Stimulated activated naive CD8-positive, alpha-beta T cell treated with anti-CD3 and anti-CD28 coated beads, Interleukin-15, Interleukin-2, amounts not matched to agents 100 ng/mL and 50 ng/mL, for 24 hours (primary cell): ENCODE data around the gene ANGPTL1.

Source experiments
- H3K27ac Mint-ChIP-seq: one replicate; pipeline ENCODE4 v1.8.0; 2021; ENCODE audit warnings: mild to moderate bottlenecking, mixed read lengths
- H3K27me3 Mint-ChIP-seq: one replicate; pipeline ENCODE4 v1.8.0; 2021; ENCODE audit warnings: mixed read lengths
- H3K36me3 Mint-ChIP-seq: one replicate; pipeline ENCODE4 v1.8.0; 2021; ENCODE audit warnings: low read depth, mixed read lengths
- H3K4me1 Mint-ChIP-seq: one replicate; pipeline ENCODE4 v1.8.0; 2021; ENCODE audit warnings: low read depth, mixed read lengths
- H3K4me3 Mint-ChIP-seq: one replicate; pipeline ENCODE4 v1.8.0; 2021; ENCODE audit warnings: mild to moderate bottlenecking, mixed read lengths
- H3K9me3 Mint-ChIP-seq: one replicate; pipeline ENCODE4 v1.8.0; 2021; ENCODE audit warnings: mixed read lengths

The ANGPTL1 gene

GRCh38 chr1:178870944-178871343 lies at the start of gene ANGPTL1:
Gene ANGPTL1, minus strand, starts transcription at chr1:178871077. Its CDS starts 5,301 bp downstream, at chr1:178865776.
- Mint-ChIP-seq H3K27me3 (no peaks in the 10 kb centered on the region), H3K36me3 (peaks cover 7% of the 10 kb centered on the region), H3K27ac (no peak within 1 kb of the TSS), H3K4me1 (peaks cover 11% of the 10 kb centered on the region), H3K9me3 (no peaks in the 10 kb centered on the region), H3K4me3 (no peak within 1 kb of the TSS)

- H3K27ac Mint-ChIP-seq = no peak overlapping the region
- H3K36me3 Mint-ChIP-seq = peaks cover 15% of the 10 kb centered on the region
- H3K9me3 Mint-ChIP-seq = peaks cover 2% of the 10 kb centered on the region
- H3K27me3 Mint-ChIP-seq = no peaks in the 10 kb centered on the region
- H3K4me3 Mint-ChIP-seq = no peak overlapping the region
- H3K4me1 Mint-ChIP-seq = no peaks in the 10 kb centered on the region
Observed at GRCh38 chr1:178919581-178919980, 48.7 kb upstream of the ANGPTL1 start.

GRCh38 chr1:178918955-178919354 lies 48.1 kb upstream of the ANGPTL1 start:
- H3K9me3 Mint-ChIP-seq = no peaks in the 10 kb centered on the region
- no peak overlapping the region for H3K27ac Mint-ChIP-seq
- H3K4me3 Mint-ChIP-seq = no peak overlapping the region
- H3K27me3 Mint-ChIP-seq = no peaks in the 10 kb centered on the region
- H3K36me3 Mint-ChIP-seq = peaks cover 19% of the 10 kb centered on the region
- no peaks in the 10 kb centered on the region for H3K4me1 Mint-ChIP-seq

- no peaks in the 10 kb centered on the region for H3K4me1 Mint-ChIP-seq
- H3K27ac Mint-ChIP-seq = no peak overlapping the region
Observed at GRCh38 chr1:178918308-178918707, 47.4 kb upstream of the ANGPTL1 start.

GRCh38 chr1:178916448-178917174 lies 45.7 kb upstream of the ANGPTL1 start:
- Mint-ChIP-seq H3K4me3 (no peak overlapping the region), H3K36me3 (peaks cover 30% of the 10 kb centered on the region), H3K27me3 (no peaks in the 10 kb centered on the region), H3K27ac (no peak overlapping the region), H3K4me1 (no peaks in the 10 kb centered on the region), H3K9me3 (no peaks in the 10 kb centered on the region)

More at GRCh38 chr1:178918308-178918707, 47.4 kb upstream of the ANGPTL1 start:
- H3K27me3 Mint-ChIP-seq = no peaks in the 10 kb centered on the region
- no peaks in the 10 kb centered on the region for H3K9me3 Mint-ChIP-seq
- H3K36me3 Mint-ChIP-seq = peaks cover 19% of the 10 kb centered on the region
- H3K4me3 Mint-ChIP-seq = no peak overlapping the region

- Mint-ChIP-seq H3K27me3 (no peaks in the 10 kb centered on the region), H3K36me3 (peaks cover 62% of the 10 kb centered on the region), H3K27ac (no peak overlapping the region), H3K9me3 (peaks cover 4% of the 10 kb centered on the region), H3K4me1 (peaks cover 8% of the 10 kb centered on the region), H3K4me3 (no peak overlapping the region)
Observed at GRCh38 chr1:178912597-178912996, 41.7 kb upstream of the ANGPTL1 start.

- Mint-ChIP-seq H3K36me3 (peaks cover 55% of the 10 kb centered on the region), H3K4me3 (no peak overlapping the region), H3K4me1 (peaks cover 8% of the 10 kb centered on the region), H3K27me3 (no peaks in the 10 kb centered on the region), H3K9me3 (peaks cover 4% of the 10 kb centered on the region), H3K27ac (no peak overlapping the region)
Observed at GRCh38 chr1:178910023-178910422, 39.1 kb upstream of the ANGPTL1 start.

GRCh38 chr1:178908358-178908757 lies 37.5 kb upstream of the ANGPTL1 start:
- Mint-ChIP-seq H3K36me3 (peaks cover 62% of the 10 kb centered on the region), H3K27ac (no peak overlapping the region), H3K4me3 (no peak overlapping the region), H3K27me3 (no peaks in the 10 kb centered on the region), H3K4me1 (peaks cover 8% of the 10 kb centered on the region), H3K9me3 (peaks cover 4% of the 10 kb centered on the region)

- Mint-ChIP-seq H3K27me3 (no peaks in the 10 kb centered on the region), H3K27ac (no peak overlapping the region), H3K9me3 (no peaks in the 10 kb centered on the region), H3K4me1 (peaks cover 14% of the 10 kb centered on the region), H3K4me3 (no peak overlapping the region), H3K36me3 (peaks cover 20% of the 10 kb centered on the region)
Observed at GRCh38 chr1:178901482-178902125, 30.7 kb upstream of the ANGPTL1 start.

- peaks cover 10% of the 10 kb centered on the region for H3K9me3 Mint-ChIP-seq
- no peaks in the 10 kb centered on the region for H3K27me3 Mint-ChIP-seq
- H3K4me3 Mint-ChIP-seq = no peak overlapping the region
- H3K36me3 Mint-ChIP-seq = peaks cover 30% of the 10 kb centered on the region
- peaks cover 14% of the 10 kb centered on the region for H3K4me1 Mint-ChIP-seq
- no peak overlapping the region for H3K27ac Mint-ChIP-seq
Observed at GRCh38 chr1:178899402-178899801, 28.5 kb upstream of the ANGPTL1 start.

GRCh38 chr1:178898401-178898800 lies 27.5 kb upstream of the ANGPTL1 start:
- Mint-ChIP-seq H3K27ac (no peak overlapping the region), H3K4me3 (no peak overlapping the region), H3K27me3 (no peaks in the 10 kb centered on the region), H3K4me1 (peaks cover 14% of the 10 kb centered on the region), H3K36me3 (peaks cover 25% of the 10 kb centered on the region), H3K9me3 (peaks cover 10% of the 10 kb centered on the region)

- Mint-ChIP-seq H3K4me1 (peaks cover 14% of the 10 kb centered on the region), H3K27ac (peak overlapping the region; percentile 50), H3K9me3 (peaks cover 10% of the 10 kb centered on the region), H3K4me3 (no peak overlapping the region), H3K36me3 (peaks cover 19% of the 10 kb centered on the region), H3K27me3 (no peaks in the 10 kb centered on the region)
Observed at GRCh38 chr1:178895928-178896327, 25.1 kb upstream of the ANGPTL1 start.

- peaks cover 9% of the 10 kb centered on the region for H3K4me1 Mint-ChIP-seq
- H3K36me3 Mint-ChIP-seq = peaks cover 9% of the 10 kb centered on the region
- H3K9me3 Mint-ChIP-seq = no peaks in the 10 kb centered on the region
- no peaks in the 10 kb centered on the region for H3K27me3 Mint-ChIP-seq
- H3K4me3 Mint-ChIP-seq = no peak overlapping the region
- H3K27ac Mint-ChIP-seq = peak overlapping the region; percentile 32
Observed at GRCh38 chr1:178886551-178886950, 15.7 kb upstream of the ANGPTL1 start.

- no peaks in the 10 kb centered on the region for H3K9me3 Mint-ChIP-seq
- no peaks in the 10 kb centered on the region for H3K27me3 Mint-ChIP-seq
- peaks cover 9% of the 10 kb centered on the region for H3K4me1 Mint-ChIP-seq
- H3K36me3 Mint-ChIP-seq = peaks cover 9% of the 10 kb centered on the region
- no peak overlapping the region for H3K27ac Mint-ChIP-seq
- no peak overlapping the region for H3K4me3 Mint-ChIP-seq
Observed at GRCh38 chr1:178885869-178886268, 15.0 kb upstream of the ANGPTL1 start.

- Mint-ChIP-seq H3K9me3 (no peaks in the 10 kb centered on the region), H3K27ac (no peak overlapping the region), H3K4me3 (no peak overlapping the region), H3K4me1 (peaks cover 9% of the 10 kb centered on the region), H3K27me3 (no peaks in the 10 kb centered on the region), H3K36me3 (peaks cover 9% of the 10 kb centered on the region)
Observed at GRCh38 chr1:178881950-178882349, 11.1 kb upstream of the ANGPTL1 start.
